ENCODE results near the gene TXNDC15. TPM values are rescaled to one million over a fixed set of nuclear protein-coding genes. Genes with fewer than 3 reads are reported as not detected.
A peak's percentile ranks its signal among the peaks of the same experiment; 100 is the strongest.

TXNDC15 gene
- total and polyA plus RNA-seq, 4 donors = 29.3 to 53.1 (median 44.2) TPM

GRCh38 chr5:134835623-134836022 lies 38.5 kb upstream of the TXNDC15 start (continued):
- no peak for TF ChIP-seq ATF3 (IDR thresholded peaks at IDR 0.05)
- no peak for TF ChIP-seq CTCF (IDR thresholded peaks at IDR 0.05; ENCODE audit: low read depth, low read length, missing input control)

- H3K27ac ChIP-seq (ENCODE audit: low read depth in 1 of 2, low read length in 2 of 2) = peak overlapping the region; percentile 83 to 90
- DNase-seq (ENCODE audit: low spot score) = no peak
- TF ChIP-seq ATF3 (IDR thresholded peaks at IDR 0.05) = no peak
- peak in 1 of 2 donors; percentile 5 for TF ChIP-seq RAD21 (IDR thresholded peaks at IDR 0.05)
- TF ChIP-seq MAX (IDR thresholded peaks at IDR 0.05) = peak; percentile 29
- TF ChIP-seq HNF4A (conservative IDR thresholded peaks at IDR 0.05) = peak; percentile 91 to 92
- TF ChIP-seq REST (IDR thresholded peaks at IDR 0.05) = no peak
- peak; percentile 17 for TF ChIP-seq ZBTB33 (IDR thresholded peaks at IDR 0.05)
- peak; percentile 30 for TF ChIP-seq NR2F2 (IDR thresholded peaks at IDR 0.05)
- TF ChIP-seq JUND (IDR thresholded peaks at IDR 0.05) = peak; percentile 42 to 58
- TF ChIP-seq CTCF (IDR thresholded peaks at IDR 0.05; ENCODE audit: low read depth, low read length, missing input control) = no peak
- no peak for TF ChIP-seq GABPA (IDR thresholded peaks at IDR 0.05 in 1 of 2, conservative IDR thresholded peaks at IDR 0.05 in 1 of 2)
- TF ChIP-seq HNF4G (IDR thresholded peaks at IDR 0.05) = peak; percentile 66
- TF ChIP-seq TAF1 (conservative IDR thresholded peaks at IDR 0.05) = no peak
- no peak for TF ChIP-seq FOXA2 (IDR thresholded peaks at IDR 0.05)
- peak; percentile 35 for TF ChIP-seq YY1 (IDR thresholded peaks at IDR 0.05)
- TF ChIP-seq SP1 (IDR thresholded peaks at IDR 0.05) = peak; percentile 89
- TF ChIP-seq RXRA (IDR thresholded peaks at IDR 0.05) = peak; percentile 74 to 77
- no peak for TF ChIP-seq EGR1 (IDR thresholded peaks at IDR 0.05; ENCODE audit: low read depth in 2 of 2)
- no peak for TF ChIP-seq FOXA1 (IDR thresholded peaks at IDR 0.05)
- H3K27me3 ChIP-seq (ENCODE audit: control insufficient read depth in 4 of 4, insufficient read depth in 4 of 4, low read length in 3 of 4) = no peaks in the 10 kb centered on the region
- no peaks in the 10 kb centered on the region for H3K9me3 ChIP-seq (ENCODE audit: control insufficient read depth in 4 of 4, low read length in 3 of 4)
- peak overlapping the region in 1 of 2 donors; percentile 49 for H3K9ac ChIP-seq (ENCODE audit: low read depth in 1 of 2, low read length in 2 of 2)
- peak overlapping the region in 1 of 3 donors; percentile 5 for H3K4me3 ChIP-seq (ENCODE audit: low read depth in 1 of 3, low read length in 3 of 3)
- peaks cover 7 to 29% (median 24%) of the 10 kb centered on the region in 4 donors for H3K4me1 ChIP-seq (ENCODE audit: control insufficient read depth in 4 of 4, insufficient read depth in 4 of 4, low read length in 3 of 4)
- no peaks in the 10 kb centered on the region for H3K36me3 ChIP-seq (ENCODE audit: control insufficient read depth in 4 of 4, insufficient read depth in 3 of 4, low read depth in 1 of 4, low read length in 3 of 4)
- 22% methylated on average over 3 of the region's 3 CpGs for WGBS
Measured at GRCh38 chr5:134837530-134838181, 36.5 kb upstream of the TXNDC15 start.

Measured in liver (tissue), 9 donors.